GM12878 (cell line): ENCODE results near the gene ZNF691. TPM values are rescaled to one million over a fixed set of nuclear protein-coding genes. Genes with fewer than 3 reads are reported as not detected.

Source experiments
- ATAC-seq: fragments of 200-7000 bp; cut with Tn5 transposase; 3 replicates; pipeline ENCODE4 v1.9.1; 2020; ENCODE audit warnings: mild to moderate bottlenecking, moderate library complexity
- BruUV-seq: library from RNA; stranded (reverse); fragments of 400-500 nt; replicated peaks from 2 replicates; lab custom pipeline; 2021; lab: Mats Ljungman, UMichigan
- CTCF ChIA-PET: fragments of 300-600 bp; sonication (Branson Sonifier 250); formaldehyde crosslinking; extraction: SDS; loops from one replicate; lab custom pipeline; 2021; ENCODE audit warnings: inconsistent platforms; lab: Yijun Ruan, JAX
- POLR2A ChIA-PET: fragments of 350-600 bp; formaldehyde crosslinking; extraction: SDS; loops from one replicate; lab custom pipeline; 2021; ENCODE audit warnings: inconsistent platforms; lab: Charles Lee
- RAD21 ChIA-PET: fragments of 300-600 bp; sonication (Branson Sonifier 250); formaldehyde crosslinking; loops from one replicate; lab custom pipeline; 2023; ENCODE audit warnings: antibody characterized with exemption; ENCODE audit not compliant: unreplicated experiment; lab: Charles Lee
- SMC1A ChIA-PET: fragments of 300-600 bp; sonication (Branson Sonifier 250); formaldehyde crosslinking; loops from one replicate; lab custom pipeline; 2023; ENCODE audit not compliant: unreplicated experiment, uncharacterized antibody; lab: Charles Lee
- DNase-seq: peaks from one replicate; pipeline ENCODE4 v3.0.0-alpha.2; 2011; ENCODE audit warnings: low read depth, low spot score
- FAIRE-seq: peaks from 3 replicates; lab custom pipeline; 2011; peaks lifted over from hg19 to GRCh38; lab: Jason Lieb, UNC
- H2AFZ ChIP-seq: 2 replicates; pipeline ENCODE4 v1.6.0; 2011; ENCODE audit warnings: low read depth, low read length, control low read depth; ENCODE audit not compliant: control insufficient read depth
- H3K27ac ChIP-seq: 2 replicates; pipeline ENCODE4 v1.5.1; 2011; ENCODE audit warnings: control low read depth; ENCODE audit not compliant: control insufficient read depth, insufficient read depth
- H3K27me3 ChIP-seq, 2 experiments: replicated peaks in 1 of 2; 2 replicates each; pipeline versions ENCODE4 v1.6.0 to v1.6.1; 2011; ENCODE audit warnings: low read length in 1 of 2; ENCODE audit not compliant: control insufficient read depth in 2 of 2, insufficient read depth in 2 of 2
- H3K36me3 ChIP-seq, 2 experiments: 2 replicates each; pipeline ENCODE4 v1.5.1; 2011; ENCODE audit warnings: low read length in 1 of 2; ENCODE audit not compliant: control insufficient read depth in 2 of 2, insufficient read depth in 2 of 2
- H3K4me1 ChIP-seq: 2 replicates; pipeline ENCODE4 v1.6.1; 2011; ENCODE audit warnings: mild to moderate bottlenecking, low read length, moderate library complexity, mixed read lengths; ENCODE audit not compliant: control insufficient read depth, insufficient read depth
- H3K4me2 ChIP-seq: 2 replicates; pipeline ENCODE4 v1.6.0; 2011; ENCODE audit warnings: control low read depth; ENCODE audit not compliant: control insufficient read depth, insufficient read depth
- H3K4me3 ChIP-seq: fragments of 200-600 bp; sonication (generic); 2 replicates; pipeline ENCODE4 v1.5.1; 2016
- H3K79me2 ChIP-seq: 2 replicates; pipeline ENCODE4 v1.6.0; 2011; ENCODE audit warnings: low read length; ENCODE audit not compliant: control insufficient read depth, insufficient read depth
- H3K9ac ChIP-seq: 2 replicates; pipeline ENCODE4 v1.8.0; 2011; ENCODE audit warnings: low read length, control low read depth, mixed read lengths; ENCODE audit not compliant: control insufficient read depth, insufficient read depth
- H3K9me3 ChIP-seq: replicated peaks from 3 replicates; pipeline ENCODE4 v1.5.1; 2011; ENCODE audit warnings: mild to moderate bottlenecking, low read length; ENCODE audit not compliant: control insufficient read depth, insufficient read depth
- H4K20me1 ChIP-seq: 2 replicates; pipeline ENCODE4 v1.6.0; 2011; ENCODE audit not compliant: control insufficient read depth, insufficient read depth
- CHD2 ChIP-seq: IDR thresholded peaks from 2 replicates; pipeline ENCODE4 v1.6.1; 2011; ENCODE audit warnings: low read depth, low read length, improper control_type of control experiment, borderline replicate concordance
- GATAD2B ChIP-seq: fragments of 450-650 bp; conservative IDR thresholded peaks from 2 replicates; pipeline ENCODE4 v1.6.1; 2017; ENCODE audit warnings: low read depth, mild to moderate bottlenecking, moderate library complexity
- NFYB ChIP-seq: IDR thresholded peaks from 2 replicates; pipeline ENCODE4 v1.6.1; 2011; ENCODE audit warnings: low read depth, mild to moderate bottlenecking, low read length, improper control_type of control experiment, moderate library complexity; ENCODE audit not compliant: insufficient read depth
- POLR2AphosphoS5 ChIP-seq: IDR thresholded peaks from 2 replicates; pipeline ENCODE4 v1.6.1; 2011; ENCODE audit warnings: mild to moderate bottlenecking, low read length, inconsistent platforms
- RCOR1 ChIP-seq: conservative IDR thresholded peaks from 2 replicates; pipeline ENCODE4 v1.6.1; 2012; ENCODE audit warnings: low read depth, low read length, improper control_type of control experiment
- SPI1 ChIP-seq: IDR thresholded peaks from 2 replicates; pipeline ENCODE4 v1.6.1; 2011; ENCODE audit warnings: low read depth, mild to moderate bottlenecking, low read length, moderate library complexity, borderline replicate concordance; ENCODE audit not compliant: insufficient read depth
- TCF3 ChIP-seq: IDR thresholded peaks from 2 replicates; pipeline ENCODE4 v1.6.1; 2012; ENCODE audit warnings: low read depth, mild to moderate bottlenecking, low read length, borderline replicate concordance; ENCODE audit not compliant: insufficient read depth
- WGBS: methylation state at CpG from one replicate; pipeline ENCODE4 v1.1.6; 2016; ENCODE audit warnings: low lambda C conversion rate; ENCODE audit not compliant: insufficient replicate concordance, insufficient coverage; ENCODE audit errors: missing lambda C conversion rate; 5-methylcytosine and 5-hydroxymethylcytosine counted together
- in situ Hi-C: fragments of 300-500 bp; cut with MboI; formaldehyde crosslinking; loops from 9 replicates; pipeline ENCODE4 v1.14.3; 2018; ENCODE audit warnings: mixed read lengths
- intact Hi-C: fragments of 100-400 bp; cut with micrococcal nuclease; formaldehyde crosslinking; loops from one replicate; pipeline ENCODE4 v1.14.2; 2022; ENCODE audit not compliant: unreplicated experiment
- polyA plus RNA-seq, 11 experiments: library from polyadenylated mRNA; depleted of rRNA in 4 of 11; unstranded in 6 of 11; stranded (reverse) in 5 of 11; fragments of >200 nt; fragmentation: Nextera tagmentation in 4 of 11; fragmentation: Illumina TruSeq in 1 of 11; extraction: Ambion mirVana in 4 of 11; extraction: Trizol in 1 of 11; gene quantifications; 1 replicate in 1 of 11; 2 replicates in 10 of 11; pipeline versions ENCODE4 v1.2.1 to v1.2.3, GENCODE V29; 2011 to 2016; ENCODE audit warnings: inconsistent platforms in 2 of 11, missing spikeins in 2 of 11, low read depth in 1 of 11
- total RNA-seq, 4 experiments: library from RNA; depleted of rRNA in 3 of 4; stranded (reverse); fragments of >200 nt in 3 of 4; fragmentation: Illumina TruSeq in 1 of 4; extraction: Trizol in 1 of 4; gene quantifications; 2 replicates each; pipeline versions ENCODE4 v1.2.1 to v1.2.3, GENCODE V29; 2013 to 2021

ZNF691 gene
- total and polyA plus RNA-seq, 10 of the 15 experiments (the other 5 are each of a cell fraction or from before 2014, with no cell fraction given): 8.5 to 16.2 (median 12.2) TPM

DNA sequence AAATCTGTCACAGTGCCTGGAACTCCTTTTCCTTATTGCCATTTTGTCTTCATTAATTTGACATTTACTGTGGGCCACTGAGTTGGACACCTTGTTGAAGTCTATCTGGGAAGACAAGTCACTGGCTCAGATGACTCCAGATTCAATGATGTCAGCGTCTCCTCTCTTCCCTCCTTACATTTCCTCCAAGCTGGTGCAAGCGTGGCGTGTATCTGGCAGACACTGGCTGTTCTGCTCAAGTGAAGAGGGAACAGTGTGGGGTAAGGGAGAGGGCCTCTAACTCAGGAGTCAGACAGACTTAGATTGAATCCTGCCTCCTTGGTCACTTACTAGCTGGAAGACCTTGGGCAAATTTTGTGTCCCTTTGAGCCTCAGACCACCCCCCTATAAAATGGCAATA is 8.7 kb upstream of the ZNF691 start (continued):
- no peak for TF ChIP-seq NFYB
- no peak for TF ChIP-seq CHD2

DNA sequence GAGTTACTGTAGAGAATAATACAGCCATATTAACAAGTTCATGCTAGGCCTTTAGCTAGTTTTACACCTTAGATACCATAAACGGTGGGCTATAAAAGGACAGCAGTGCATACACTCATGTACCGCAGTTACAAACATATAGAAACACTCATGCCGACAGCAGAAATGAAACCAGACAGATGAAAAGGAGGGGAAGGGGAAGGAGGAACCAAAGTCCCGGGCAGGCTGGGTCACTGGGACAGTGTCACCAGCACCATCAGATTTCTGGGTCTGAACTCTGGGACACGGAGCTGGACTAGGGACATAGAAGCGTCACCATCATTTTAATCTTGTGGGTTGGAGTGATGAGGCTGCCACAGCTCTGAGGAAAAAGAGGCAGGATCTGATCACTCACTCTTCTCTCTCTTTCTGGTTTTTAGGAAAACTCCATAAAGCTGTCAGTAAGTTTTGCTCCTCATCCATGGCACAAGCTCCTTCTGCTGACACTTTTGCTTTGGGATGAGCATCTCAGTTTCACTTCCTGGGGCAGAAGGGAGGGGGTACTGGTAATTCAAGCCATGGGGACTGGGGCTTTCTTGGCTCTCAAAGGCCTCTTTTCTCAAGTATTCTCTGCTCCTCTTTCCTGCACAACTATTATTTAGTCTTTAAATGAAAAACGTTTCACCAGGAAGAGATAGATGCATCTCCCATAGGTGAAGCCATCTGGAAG is 7.8 kb upstream of the ZNF691 start:
- H2AFZ ChIP-seq: peak overlapping the region; percentile 63
- POLR2A ChIA-PET: interaction anchor here (1.0 to 1.1 kb wide), 3 partner anchors 8 to 72 kb away, joined by 3 to 5 read pairs (median 4); partner anchors contain the start of genes C1orf50, P3H1 and ZNF691
- RAD21 ChIA-PET: interaction anchor here (0.6 to 1.5 kb wide), 4 partner anchors 9 to 529 kb away, joined by 3 to 5 read pairs (median 4); partner anchors contain the start of genes ELOVL1 and SVBP
- H3K4me2 ChIP-seq: peak overlapping the region; percentile 69
- no peak for DNase-seq
- intact Hi-C loops: no loop called here
- peaks cover 12% of the 10 kb centered on the region for H3K4me1 ChIP-seq
- H3K27me3 ChIP-seq: no peaks in the 10 kb centered on the region
- H4K20me1 ChIP-seq: no peaks in the 10 kb centered on the region
- H3K9ac ChIP-seq: no peak overlapping the region
- no TSS peak for BruUV-seq
- peak; percentile 18 for FAIRE-seq
- H3K79me2 ChIP-seq: no peaks in the 10 kb centered on the region
- H3K27ac ChIP-seq: peak overlapping the region; percentile 26; the same call in 1 of the 2 replicates
- no peaks in the 10 kb centered on the region for H3K9me3 ChIP-seq
- ATAC-seq: peak; percentile 75
- 75% methylated on average over 7 of the region's 7 CpGs for WGBS
- CTCF ChIA-PET: interaction anchor here (0.9 to 2.1 kb wide), 4 partner anchors 8 to 235 kb away, joined by 4 to 8 read pairs (median 5); partner anchors contain the start of gene ZNF691
- TF ChIP-seq GATAD2B (no peak), TCF3 (no peak), SPI1 (peak; percentile 47; the same call in 1 of the 2 replicates), POLR2AphosphoS5 (no peak), RCOR1 (no peak)
- TF ChIP-seq, all 136 proteins: peak for 1
- no peaks in the 10 kb centered on the region for H3K36me3 ChIP-seq
- SMC1A ChIA-PET: interaction anchor here (1.0 to 1.7 kb wide), 5 partner anchors 9 to 24 kb away, joined by 3 to 25 read pairs (median 4); partner anchors contain the start of genes SVBP and ZNF691
- in situ Hi-C loops: no loop called here
- 0 out of 2 replicates have a peak overlapping the region, but pooled peaks have one; percentile 7 for H3K4me3 ChIP-seq
